Cardiac muscle cell (in vitro differentiated cells and primary cell): ENCODE results near the gene PTK6. TPM values are rescaled to one million over a fixed set of nuclear protein-coding genes. Genes with fewer than 3 reads are reported as not detected.
A peak's percentile ranks its signal among the peaks of the same experiment; 100 is the strongest.

Experiments
- DNase-seq, 2 donors: peaks; one replicate each; pipeline versions ENCODE4 v3.0.0 to v3.0.0-alpha.2; 2010 to 2017; ENCODE audit warnings: low read depth in 1 of 2, low spot score in 1 of 2
- H3K27ac ChIP-seq: fragments of 200-600 bp; sonication (generic); 2 replicates; pipeline ENCODE4 v1.5.1; 2016
- H3K27me3 ChIP-seq: fragments of 200-600 bp; sonication (generic); 2 replicates; pipeline ENCODE4 v1.6.0; 2016; ENCODE audit warnings: control low read depth
- H3K36me3 ChIP-seq: fragments of 200-600 bp; sonication (generic); 2 replicates; pipeline ENCODE4 v1.5.1; 2016; ENCODE audit warnings: control low read depth
- H3K4me1 ChIP-seq: fragments of 200-600 bp; sonication (generic); 2 replicates; pipeline ENCODE4 v1.8.1; 2017; ENCODE audit warnings: low read depth, mild to moderate bottlenecking, mixed run types
- H3K4me3 ChIP-seq: fragments of 200-600 bp; sonication (generic); 2 replicates; pipeline ENCODE4 v1.5.1; 2016; ENCODE audit warnings: mild to moderate bottlenecking
- H3K9me3 ChIP-seq: fragments of 200-600 bp; sonication (generic); 2 replicates; pipeline ENCODE4 v1.5.1; 2017; ENCODE audit warnings: low read depth, mild to moderate bottlenecking, control low read depth
- CTCF ChIP-seq: IDR thresholded peaks from 2 replicates; pipeline ENCODE4 v1.5.1; 2012; ENCODE audit warnings: low read depth, mild to moderate bottlenecking, low read length
- polyA plus RNA-seq: library from polyadenylated mRNA; unstranded; fragments of >200 nt; fragmentation: Nextera tagmentation; extraction: Ambion mirVana; gene quantifications from 2 replicates; pipeline ENCODE4 v1.2.1, GENCODE V29; 2016
- total RNA-seq: library from RNA; depleted of rRNA; stranded (reverse); fragments of >200 nt; gene quantifications from 2 replicates; pipeline ENCODE4 v1.2.3, GENCODE V29; 2016

PTK6 gene
- total and polyA plus RNA-seq, 2 experiments from 2014 or later = 0.38 TPM; not detected in 1

- peak in 1 of 2 donors; percentile 69 for DNase-seq
- Histone ChIP-seq H3K27ac (peak overlapping the region; percentile 66), H3K4me1 (peaks cover 53% of the 10 kb centered on the region), H3K36me3 (peaks cover 28% of the 10 kb centered on the region), H3K9me3 (no peaks in the 10 kb centered on the region), H3K4me3 (peak overlapping the region; percentile 92), H3K27me3 (no peaks in the 10 kb centered on the region)
- TF ChIP-seq CTCF = no peak
Observed at GRCh38 chr20:63497946-63498935, 38.9 kb downstream of the PTK6 start.

GRCh38 chr20:63497138-63497945 lies 39.8 kb downstream of the PTK6 start:
- Histone ChIP-seq H3K4me3 (peak overlapping the region; percentile 92), H3K27me3 (no peaks in the 10 kb centered on the region), H3K36me3 (peaks cover 33% of the 10 kb centered on the region), H3K27ac (peak overlapping the region; percentile 15), H3K9me3 (no peaks in the 10 kb centered on the region), H3K4me1 (peaks cover 46% of the 10 kb centered on the region)
- DNase-seq = no peak
- no peak for TF ChIP-seq CTCF

- Histone ChIP-seq H3K4me1 (peaks cover 42% of the 10 kb centered on the region), H3K27ac (peak overlapping the region; percentile 15)
Observed at GRCh38 chr20:63496596-63497120, 40.5 kb downstream of the PTK6 start.

GRCh38 chr20:63495741-63496595 lies 41.2 kb downstream of the PTK6 start:
- TF ChIP-seq CTCF = peak; percentile 95
- peak; percentile 52 to 82 for DNase-seq
- Histone ChIP-seq H3K36me3 (peaks cover 45% of the 10 kb centered on the region), H3K9me3 (no peaks in the 10 kb centered on the region), H3K4me1 (peaks cover 35% of the 10 kb centered on the region), H3K4me3 (no peak overlapping the region), H3K27me3 (no peaks in the 10 kb centered on the region), H3K27ac (no peak overlapping the region)

More at GRCh38 chr20:63496596-63497120, 40.5 kb downstream of the PTK6 start:
- no peak for TF ChIP-seq CTCF
- Histone ChIP-seq H3K27me3 (no peaks in the 10 kb centered on the region), H3K9me3 (no peaks in the 10 kb centered on the region), H3K4me3 (peak overlapping the region; percentile 92), H3K36me3 (peaks cover 38% of the 10 kb centered on the region)
- DNase-seq = no peak
